Measurements from ENCODE around the gene SCAPER. TPM values are rescaled to one million over a fixed set of nuclear protein-coding genes. Genes with fewer than 3 reads are reported as not detected.

Gene SCAPER
- polyA plus RNA-seq, 1 donor from 2014 or later: 77.1 TPM

- H3K36me3 ChIP-seq (ENCODE audit: insufficient read depth, low read length): no peaks in the 10 kb centered on the region
- no peak overlapping the region for H3K27ac ChIP-seq (ENCODE audit: low read length)
- H3K4me2 ChIP-seq (ENCODE audit: low read length): no peak overlapping the region
- no peaks in the 10 kb centered on the region for H3K79me2 ChIP-seq (replicated peaks; ENCODE audit: insufficient read depth, low read length)
- TF ChIP-seq POLR2AphosphoS5 (IDR thresholded peaks at IDR 0.05) (no peak), MXI1 (conservative IDR thresholded peaks at IDR 0.05; ENCODE audit: poor library complexity, severe bottlenecking) (no peak), TAF1 (IDR thresholded peaks at IDR 0.05; ENCODE audit: low read depth) (no peak), EP300 (conservative IDR thresholded peaks at IDR 0.05; ENCODE audit: poor library complexity, severe bottlenecking) (no peak), RAD21 (conservative IDR thresholded peaks at IDR 0.05) (no peak), SMC3 (conservative IDR thresholded peaks at IDR 0.05; ENCODE audit: poor library complexity) (no peak), EZH2 (IDR thresholded peaks at IDR 0.05; ENCODE audit: borderline replicate concordance, insufficient read depth, low read length, poor library complexity, severe bottlenecking) (no peak)
- TF ChIP-seq, protein P1, sequence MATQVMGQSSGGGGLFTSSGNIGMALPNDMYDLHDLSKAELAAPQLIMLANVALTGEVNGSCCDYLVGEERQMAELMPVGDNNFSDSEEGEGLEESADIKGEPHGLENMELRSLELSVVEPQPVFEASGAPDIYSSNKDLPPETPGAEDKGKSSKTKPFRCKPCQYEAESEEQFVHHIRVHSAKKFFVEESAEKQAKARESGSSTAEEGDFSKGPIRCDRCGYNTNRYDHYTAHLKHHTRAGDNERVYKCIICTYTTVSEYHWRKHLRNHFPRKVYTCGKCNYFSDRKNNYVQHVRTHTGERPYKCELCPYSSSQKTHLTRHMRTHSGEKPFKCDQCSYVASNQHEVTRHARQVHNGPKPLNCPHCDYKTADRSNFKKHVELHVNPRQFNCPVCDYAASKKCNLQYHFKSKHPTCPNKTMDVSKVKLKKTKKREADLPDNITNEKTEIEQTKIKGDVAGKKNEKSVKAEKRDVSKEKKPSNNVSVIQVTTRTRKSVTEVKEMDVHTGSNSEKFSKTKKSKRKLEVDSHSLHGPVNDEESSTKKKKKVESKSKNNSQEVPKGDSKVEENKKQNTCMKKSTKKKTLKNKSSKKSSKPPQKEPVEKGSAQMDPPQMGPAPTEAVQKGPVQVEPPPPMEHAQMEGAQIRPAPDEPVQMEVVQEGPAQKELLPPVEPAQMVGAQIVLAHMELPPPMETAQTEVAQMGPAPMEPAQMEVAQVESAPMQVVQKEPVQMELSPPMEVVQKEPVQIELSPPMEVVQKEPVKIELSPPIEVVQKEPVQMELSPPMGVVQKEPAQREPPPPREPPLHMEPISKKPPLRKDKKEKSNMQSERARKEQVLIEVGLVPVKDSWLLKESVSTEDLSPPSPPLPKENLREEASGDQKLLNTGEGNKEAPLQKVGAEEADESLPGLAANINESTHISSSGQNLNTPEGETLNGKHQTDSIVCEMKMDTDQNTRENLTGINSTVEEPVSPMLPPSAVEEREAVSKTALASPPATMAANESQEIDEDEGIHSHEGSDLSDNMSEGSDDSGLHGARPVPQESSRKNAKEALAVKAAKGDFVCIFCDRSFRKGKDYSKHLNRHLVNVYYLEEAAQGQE (IDR thresholded peaks at IDR 0.05; ENCODE audit: borderline replicate concordance): no peak
- TF ChIP-seq, protein P2, sequence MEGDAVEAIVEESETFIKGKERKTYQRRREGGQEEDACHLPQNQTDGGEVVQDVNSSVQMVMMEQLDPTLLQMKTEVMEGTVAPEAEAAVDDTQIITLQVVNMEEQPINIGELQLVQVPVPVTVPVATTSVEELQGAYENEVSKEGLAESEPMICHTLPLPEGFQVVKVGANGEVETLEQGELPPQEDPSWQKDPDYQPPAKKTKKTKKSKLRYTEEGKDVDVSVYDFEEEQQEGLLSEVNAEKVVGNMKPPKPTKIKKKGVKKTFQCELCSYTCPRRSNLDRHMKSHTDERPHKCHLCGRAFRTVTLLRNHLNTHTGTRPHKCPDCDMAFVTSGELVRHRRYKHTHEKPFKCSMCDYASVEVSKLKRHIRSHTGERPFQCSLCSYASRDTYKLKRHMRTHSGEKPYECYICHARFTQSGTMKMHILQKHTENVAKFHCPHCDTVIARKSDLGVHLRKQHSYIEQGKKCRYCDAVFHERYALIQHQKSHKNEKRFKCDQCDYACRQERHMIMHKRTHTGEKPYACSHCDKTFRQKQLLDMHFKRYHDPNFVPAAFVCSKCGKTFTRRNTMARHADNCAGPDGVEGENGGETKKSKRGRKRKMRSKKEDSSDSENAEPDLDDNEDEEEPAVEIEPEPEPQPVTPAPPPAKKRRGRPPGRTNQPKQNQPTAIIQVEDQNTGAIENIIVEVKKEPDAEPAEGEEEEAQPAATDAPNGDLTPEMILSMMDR (IDR thresholded peaks at IDR 0.05; ENCODE audit: poor library complexity, severe bottlenecking): no peak
- H3K9me3 ChIP-seq (ENCODE audit: low read length): no peaks in the 10 kb centered on the region
- H3K27me3 ChIP-seq (ENCODE audit: insufficient read depth, low read depth, low read length): no peaks in the 10 kb centered on the region
- H3F3A ChIP-seq (ENCODE audit: insufficient read depth, low read length, poor library complexity, severe bottlenecking): no peaks in the 10 kb centered on the region
- no peak overlapping the region for H3K9ac ChIP-seq (ENCODE audit: low read length)
- no peaks in the 10 kb centered on the region for H4K20me1 ChIP-seq (ENCODE audit: insufficient read depth)
- no peak overlapping the region for H2AFZ ChIP-seq (ENCODE audit: low read depth, low read length)
- no peak overlapping the region for H3K4me3 ChIP-seq (ENCODE audit: low read length)
- H3K9me2 ChIP-seq (ENCODE audit: insufficient read depth, low read length): no peaks in the 10 kb centered on the region
These were observed 524.9 kb downstream of the SCAPER start for GRCh38 chr15:76380249-76380648.

GRCh38 chr15:76378691-76379090, 526.4 kb downstream of the SCAPER start:
- Histone ChIP-seq H2AFZ (ENCODE audit: low read depth, low read length) (no peak overlapping the region), H3K9ac (ENCODE audit: low read length) (no peak overlapping the region), H3F3A (ENCODE audit: insufficient read depth, low read length, poor library complexity, severe bottlenecking) (no peaks in the 10 kb centered on the region), H3K27ac (ENCODE audit: low read length) (no peak overlapping the region), H3K9me2 (ENCODE audit: insufficient read depth, low read length) (no peaks in the 10 kb centered on the region), H3K4me2 (ENCODE audit: low read length) (no peak overlapping the region), H3K27me3 (ENCODE audit: insufficient read depth, low read depth, low read length) (no peaks in the 10 kb centered on the region), H3K36me3 (ENCODE audit: insufficient read depth, low read length) (no peaks in the 10 kb centered on the region), H3K9me3 (ENCODE audit: low read length) (no peaks in the 10 kb centered on the region), H3K79me2 (replicated peaks; ENCODE audit: insufficient read depth, low read length) (no peaks in the 10 kb centered on the region), H4K20me1 (ENCODE audit: insufficient read depth) (no peaks in the 10 kb centered on the region), H3K4me3 (ENCODE audit: low read length) (no peak overlapping the region)
- TF ChIP-seq, protein P2 (IDR thresholded peaks at IDR 0.05; ENCODE audit: poor library complexity, severe bottlenecking): no peak
- TF ChIP-seq SMC3 (conservative IDR thresholded peaks at IDR 0.05; ENCODE audit: poor library complexity) (no peak), TAF1 (IDR thresholded peaks at IDR 0.05; ENCODE audit: low read depth) (no peak), EP300 (conservative IDR thresholded peaks at IDR 0.05; ENCODE audit: poor library complexity, severe bottlenecking) (no peak), MXI1 (conservative IDR thresholded peaks at IDR 0.05; ENCODE audit: poor library complexity, severe bottlenecking) (no peak), POLR2AphosphoS5 (IDR thresholded peaks at IDR 0.05) (no peak), RAD21 (conservative IDR thresholded peaks at IDR 0.05) (no peak), EZH2 (IDR thresholded peaks at IDR 0.05; ENCODE audit: borderline replicate concordance, insufficient read depth, low read length, poor library complexity, severe bottlenecking) (no peak)
- TF ChIP-seq, protein P1 (IDR thresholded peaks at IDR 0.05; ENCODE audit: borderline replicate concordance): no peak
